GM10266 (cell line): ENCODE data around the gene SHC3.

Experiments used
- DNase-seq: peaks from one replicate; pipeline ENCODE4 v3.0.0; 2012; ENCODE audit errors: extremely low spot score
- CTCF ChIP-seq: IDR thresholded peaks from 2 replicates; pipeline ENCODE4 v1.5.1; 2012; ENCODE audit warnings: mild to moderate bottlenecking, low read depth; ENCODE audit not compliant: control insufficient read depth, insufficient read depth; ENCODE audit errors: missing control alignments

The SHC3 gene

GRCh38 chr9:89038382-89039103, 140.1 kb downstream of the SHC3 start:
- no peak for DNase-seq
- TF ChIP-seq CTCF, result no peak

GRCh38 chr9:89037891-89038290, 140.7 kb downstream of the SHC3 start:
- DNase-seq, result no peak
- TF ChIP-seq CTCF, result no peak

GRCh38 chr9:89037346-89037745, 141.3 kb downstream of the SHC3 start:
- DNase-seq, result no peak
- no peak for TF ChIP-seq CTCF

GRCh38 chr9:89036891-89037290, 141.7 kb downstream of the SHC3 start:
- no peak for TF ChIP-seq CTCF
- no peak for DNase-seq

GRCh38 chr9:89036383-89036782, 142.2 kb downstream of the SHC3 start:
- DNase-seq, result no peak
- TF ChIP-seq CTCF, result no peak

GRCh38 chr9:89032661-89033060, 146.0 kb downstream of the SHC3 start:
- DNase-seq, result no peak
- no peak for TF ChIP-seq CTCF

GRCh38 chr9:89032173-89032572, 146.4 kb downstream of the SHC3 start:
- TF ChIP-seq CTCF, result no peak
- DNase-seq, result no peak
